A549 (cell line): ENCODE results near the gene CPE.

Experiments used
- FOSL2 ChIP-seq, 2 experiments: fragments of 450-650 bp in 1 of 2; fragments of >200 bp in 1 of 2; sonication (Bioruptor Twin) in 1 of 2; formaldehyde crosslinking; IDR thresholded peaks; 2 replicates each; pipeline versions ENCODE4 v1.5.0 to v1.6.1; 2016 to 2020; ENCODE audit warnings: mild to moderate bottlenecking in 1 of 2, moderate library complexity in 1 of 2
- HDAC2 ChIP-seq: fragments of 200-600 bp; sonication (generic); IDR thresholded peaks from 2 replicates; pipeline ENCODE4 v1.6.1; 2016
- TF ChIP-seq, protein P1 (sequence below): fragments of >200 bp; sonication (Bioruptor Twin); formaldehyde crosslinking; IDR thresholded peaks from 3 replicates; pipeline ENCODE4 v1.5.1; 2016

GRCh38 chr4:165393051-165393450 is 14.2 kb downstream of the CPE start:
- TF ChIP-seq, protein P1, sequence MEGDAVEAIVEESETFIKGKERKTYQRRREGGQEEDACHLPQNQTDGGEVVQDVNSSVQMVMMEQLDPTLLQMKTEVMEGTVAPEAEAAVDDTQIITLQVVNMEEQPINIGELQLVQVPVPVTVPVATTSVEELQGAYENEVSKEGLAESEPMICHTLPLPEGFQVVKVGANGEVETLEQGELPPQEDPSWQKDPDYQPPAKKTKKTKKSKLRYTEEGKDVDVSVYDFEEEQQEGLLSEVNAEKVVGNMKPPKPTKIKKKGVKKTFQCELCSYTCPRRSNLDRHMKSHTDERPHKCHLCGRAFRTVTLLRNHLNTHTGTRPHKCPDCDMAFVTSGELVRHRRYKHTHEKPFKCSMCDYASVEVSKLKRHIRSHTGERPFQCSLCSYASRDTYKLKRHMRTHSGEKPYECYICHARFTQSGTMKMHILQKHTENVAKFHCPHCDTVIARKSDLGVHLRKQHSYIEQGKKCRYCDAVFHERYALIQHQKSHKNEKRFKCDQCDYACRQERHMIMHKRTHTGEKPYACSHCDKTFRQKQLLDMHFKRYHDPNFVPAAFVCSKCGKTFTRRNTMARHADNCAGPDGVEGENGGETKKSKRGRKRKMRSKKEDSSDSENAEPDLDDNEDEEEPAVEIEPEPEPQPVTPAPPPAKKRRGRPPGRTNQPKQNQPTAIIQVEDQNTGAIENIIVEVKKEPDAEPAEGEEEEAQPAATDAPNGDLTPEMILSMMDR: no peak
- no peak for TF ChIP-seq HDAC2
- no peak for TF ChIP-seq FOSL2 (IDR thresholded peaks at IDR 0.05)
- no peak for TF ChIP-seq FOSL2 (CRISPR knock-in tag; IDR thresholded peaks at IDR 0.05)
